ENCODE measurements around the gene SLC17A7. TPM values are rescaled to one million over a fixed set of nuclear protein-coding genes. Genes with fewer than 3 reads are reported as not detected.

Gene SLC17A7
- total and polyA plus RNA-seq, 2 of the 13 experiments (the other 11 are each of a cell fraction or from before 2014, with no cell fraction given): 0.32 TPM; not detected in 1

- TF ChIP-seq PBX3 (CRISPR knock-in tag; IDR thresholded peaks at IDR 0.05; ENCODE audit: borderline replicate concordance): 0 out of 2 replicates have a peak, but pooled peaks have one; percentile 33
- no peak for TF ChIP-seq SP1 (IDR thresholded peaks at IDR 0.05)
- peak; percentile 68 for TF ChIP-seq SP1 (CRISPR knock-in tag; IDR thresholded peaks at IDR 0.05)
- 0 out of 2 replicates have a peak, but pooled peaks have one; percentile 59 for TF ChIP-seq WIZ (CRISPR knock-in tag; IDR thresholded peaks at IDR 0.05)
- TF ChIP-seq ZFY (CRISPR knock-in tag; IDR thresholded peaks at IDR 0.05): peak; percentile 93
- TF ChIP-seq ETS1 (CRISPR knock-in tag; IDR thresholded peaks at IDR 0.05): 0 out of 2 replicates have a peak, but pooled peaks have one; percentile 33
- TF ChIP-seq POLR2A (IDR thresholded peaks at IDR 0.05; ENCODE audit: insufficient read depth in 1 of 2, low read depth in 2 of 2, low read length in 2 of 2): peak; percentile 95 to 99
- peak; percentile 87; the same call in 1 of the 2 replicates for TF ChIP-seq KAT7 (CRISPR knock-in tag; IDR thresholded peaks at IDR 0.05; ENCODE audit: borderline replicate concordance)
- peak; percentile 77; the same call in 1 of the 2 replicates for TF ChIP-seq RXRB (CRISPR knock-in tag; IDR thresholded peaks at IDR 0.05; ENCODE audit: borderline replicate concordance)
- TF ChIP-seq ZNF589 (CRISPR knock-in tag; conservative IDR thresholded peaks at IDR 0.05): 0 out of 2 replicates have a peak, but pooled peaks have one; percentile 66
- peak; percentile 82 for TF ChIP-seq POGK (CRISPR knock-in tag; conservative IDR thresholded peaks at IDR 0.05)
- no peak for TF ChIP-seq ZC3H4 (CRISPR knock-in tag; IDR thresholded peaks at IDR 0.05; ENCODE audit: borderline replicate concordance)
- 0 out of 2 replicates have a peak, but pooled peaks have one; percentile 39 for TF ChIP-seq ZBTB8A (CRISPR knock-in tag; IDR thresholded peaks at IDR 0.05; ENCODE audit: borderline replicate concordance, low read depth)
- TF ChIP-seq ERF (CRISPR knock-in tag; IDR thresholded peaks at IDR 0.05): peak; percentile 95
- TF ChIP-seq ZBTB7B (CRISPR knock-in tag; IDR thresholded peaks at IDR 0.05): 0 out of 2 replicates have a peak, but pooled peaks have one; percentile 46
- TF ChIP-seq TAF1 (CRISPR knock-in tag; IDR thresholded peaks at IDR 0.05): peak; percentile 100
- TF ChIP-seq ISL2 (CRISPR knock-in tag; IDR thresholded peaks at IDR 0.05): peak; percentile 78
- TF ChIP-seq GABPB1 (CRISPR knock-in tag; IDR thresholded peaks at IDR 0.05): peak; percentile 97
- peak; percentile 93; the same call in 1 of the 2 replicates for TF ChIP-seq RFXANK (CRISPR knock-in tag; IDR thresholded peaks at IDR 0.05)
- peak; percentile 99 for TF ChIP-seq CEBPB (IDR thresholded peaks at IDR 0.05; ENCODE audit: borderline replicate concordance, low read depth, low read length)
- TF ChIP-seq POLR2AphosphoS2 (IDR thresholded peaks at IDR 0.05; ENCODE audit: low read depth, low read length): peak; percentile 96
- peak; percentile 93; the same call in 1 of the 2 replicates for TF ChIP-seq HMGXB3 (CRISPR knock-in tag; IDR thresholded peaks at IDR 0.05; ENCODE audit: borderline replicate concordance)
These were observed 46.1 kb upstream of the SLC17A7 start, which contains the start of gene RPL13A (continued) for GRCh38 chr19:49487277-49488045.
